Measurements from ENCODE around the gene HIVEP3. TPM values are rescaled to one million over a fixed set of nuclear protein-coding genes. Genes with fewer than 3 reads are reported as not detected.
A peak's percentile ranks its signal among the peaks of the same experiment; 100 is the strongest.

HIVEP3 gene
- polyA plus RNA-seq, 1 donor (not counting 4 experiments of a cell fraction or from before 2014, with no cell fraction given) = 1.1 TPM

DNA sequence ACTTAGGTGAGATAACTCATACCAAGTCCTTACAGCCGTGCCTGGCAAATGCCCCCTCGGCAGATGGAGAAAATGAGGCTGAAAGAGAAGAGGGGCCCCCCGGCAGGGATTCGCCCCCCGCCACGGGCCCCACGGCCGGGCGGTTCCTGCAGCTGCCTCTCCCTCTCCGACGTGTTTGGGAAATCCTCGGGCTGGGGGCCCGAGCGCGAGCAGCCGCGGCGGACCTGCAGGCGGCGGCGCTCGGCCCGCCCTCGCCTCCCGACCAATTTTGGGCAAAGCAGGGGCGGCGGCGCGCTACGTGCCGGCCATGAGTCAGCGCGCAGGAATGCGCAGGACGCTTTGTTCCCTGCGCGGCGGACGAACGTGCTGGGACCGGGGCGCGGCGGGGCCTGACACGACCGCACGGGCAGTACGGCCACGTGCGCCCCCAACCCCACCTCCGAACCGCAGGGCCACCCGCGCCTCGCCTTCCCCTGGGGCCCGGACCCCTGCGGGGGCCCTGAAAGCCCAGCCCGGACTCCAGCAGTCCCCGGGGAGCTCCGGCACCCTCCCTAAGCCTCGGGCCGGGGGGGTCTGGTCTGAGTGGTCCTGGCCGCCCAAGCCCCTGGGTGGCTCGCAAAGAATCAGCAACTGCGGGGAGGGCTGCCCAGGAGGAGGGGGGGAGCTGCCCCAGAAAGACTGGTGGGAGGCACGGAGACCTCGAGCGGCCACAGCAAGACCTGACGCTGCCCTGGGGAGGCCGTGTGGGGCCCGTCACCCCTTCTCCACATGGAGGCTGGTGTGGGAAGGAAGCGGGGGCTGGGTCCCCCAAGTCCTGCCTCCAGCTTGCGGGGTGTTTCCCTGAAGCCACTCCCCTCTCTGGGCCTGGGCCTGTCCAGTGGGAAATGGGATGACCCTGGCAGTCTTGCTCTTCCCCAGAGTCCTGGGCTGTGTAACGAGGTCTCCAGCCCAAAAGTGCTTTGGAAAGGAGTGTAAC lies 422.4 kb downstream of the HIVEP3 start:
- dilution Hi-C loops (cut with MboI; ENCODE audit: extremely low pct_ligation_motif_present, low sequenced_read_pairs) = no loop called here
- Histone ChIP-seq H3K27me3 (ENCODE audit: control insufficient read depth, extremely low read depth, insufficient read depth, low read length) (no peaks in the 10 kb centered on the region), H2AFZ (ENCODE audit: control insufficient read depth, low read length) (no peak overlapping the region), H3K9ac (ENCODE audit: control insufficient read depth, extremely low read depth, insufficient read depth, low read length) (peak overlapping the region; percentile 74), H3K4me2 (ENCODE audit: control insufficient read depth, extremely low read depth, insufficient read depth, low read depth, low read length) (peak overlapping the region; percentile 55), H3K36me3 (ENCODE audit: control insufficient read depth in 2 of 2, extremely low read depth in 1 of 2, insufficient read depth in 2 of 2, low read length in 2 of 2) (no peaks in the 10 kb centered on the region), H3K79me2 (ENCODE audit: control insufficient read depth, insufficient read depth, low read length) (no peaks in the 10 kb centered on the region), H3K4me3 (ENCODE audit: control insufficient read depth in 2 of 3, extremely low read depth in 1 of 3, insufficient read depth in 2 of 3, low read depth in 1 of 3, low read length in 3 of 3) (peak overlapping the region in 1 of 3 experiments; percentile 19), H3K4me1 (ENCODE audit: control insufficient read depth, extremely low read depth, insufficient read depth, low read length) (peaks cover 83% of the 10 kb centered on the region), H3K27ac (ENCODE audit: control insufficient read depth, insufficient read depth, low read length) (peak overlapping the region; percentile 71), H4K20me1 (ENCODE audit: control insufficient read depth, extremely low read depth, insufficient read depth, low read length) (no peaks in the 10 kb centered on the region), H3K9me1 (ENCODE audit: control insufficient read depth, extremely low read depth, insufficient read depth, low read length) (peaks cover 3% of the 10 kb centered on the region), H3K9me3 (ENCODE audit: control insufficient read depth, low read depth, low read length) (no peaks in the 10 kb centered on the region)
- DNase-seq (ENCODE audit: low read depth, low spot score) = no peak
- TF ChIP-seq EZH2 (IDR thresholded peaks at IDR 0.05; ENCODE audit: low read length) = no peak
- TF ChIP-seq, protein P1, sequence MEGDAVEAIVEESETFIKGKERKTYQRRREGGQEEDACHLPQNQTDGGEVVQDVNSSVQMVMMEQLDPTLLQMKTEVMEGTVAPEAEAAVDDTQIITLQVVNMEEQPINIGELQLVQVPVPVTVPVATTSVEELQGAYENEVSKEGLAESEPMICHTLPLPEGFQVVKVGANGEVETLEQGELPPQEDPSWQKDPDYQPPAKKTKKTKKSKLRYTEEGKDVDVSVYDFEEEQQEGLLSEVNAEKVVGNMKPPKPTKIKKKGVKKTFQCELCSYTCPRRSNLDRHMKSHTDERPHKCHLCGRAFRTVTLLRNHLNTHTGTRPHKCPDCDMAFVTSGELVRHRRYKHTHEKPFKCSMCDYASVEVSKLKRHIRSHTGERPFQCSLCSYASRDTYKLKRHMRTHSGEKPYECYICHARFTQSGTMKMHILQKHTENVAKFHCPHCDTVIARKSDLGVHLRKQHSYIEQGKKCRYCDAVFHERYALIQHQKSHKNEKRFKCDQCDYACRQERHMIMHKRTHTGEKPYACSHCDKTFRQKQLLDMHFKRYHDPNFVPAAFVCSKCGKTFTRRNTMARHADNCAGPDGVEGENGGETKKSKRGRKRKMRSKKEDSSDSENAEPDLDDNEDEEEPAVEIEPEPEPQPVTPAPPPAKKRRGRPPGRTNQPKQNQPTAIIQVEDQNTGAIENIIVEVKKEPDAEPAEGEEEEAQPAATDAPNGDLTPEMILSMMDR (optimal IDR thresholded peaks at IDR 0.05 in 1 of 3, IDR thresholded peaks at IDR 0.05 in 1 of 3, conservative IDR thresholded peaks at IDR 0.05 in 1 of 3; ENCODE audit: extremely low read depth in 1 of 3, insufficient read depth in 2 of 3, low read length in 3 of 3) = no peak
- FAIRE-seq = no peak

DNA sequence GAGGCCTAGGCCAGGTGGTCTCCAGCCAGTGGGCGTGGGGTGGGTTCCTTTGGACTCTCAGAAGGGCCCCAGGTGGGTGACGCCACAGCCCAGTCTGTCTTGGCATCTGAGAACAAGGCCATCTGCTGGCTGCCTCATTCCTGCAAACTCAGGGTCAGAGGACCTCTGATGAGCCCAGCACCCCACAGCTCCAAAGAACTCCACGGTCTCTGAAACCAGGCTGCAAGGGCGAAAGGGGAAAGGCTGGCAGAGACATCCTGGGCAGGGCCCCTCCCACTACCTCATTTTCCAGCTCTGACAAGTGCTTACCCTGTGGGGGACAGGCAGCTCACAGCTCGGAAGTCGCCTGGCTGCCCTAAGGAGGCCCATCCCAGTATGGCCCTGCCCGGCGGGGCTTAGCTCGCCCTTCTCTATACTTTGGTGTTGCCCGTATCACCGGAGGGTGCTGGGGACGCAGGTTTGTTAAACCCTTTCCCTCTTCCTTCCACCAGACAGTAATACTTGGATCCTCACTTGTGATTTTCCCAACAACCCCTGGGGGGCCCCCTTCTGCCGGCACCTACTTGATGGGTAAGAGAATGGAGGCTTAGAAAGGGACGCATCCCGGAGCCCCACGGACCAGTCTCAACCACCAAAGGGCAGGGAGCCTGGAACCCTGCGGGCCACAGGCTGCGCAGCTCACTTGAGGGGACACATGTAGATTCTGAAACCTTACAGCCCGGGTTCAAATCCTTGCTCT lies 423.3 kb downstream of the HIVEP3 start:
- Histone ChIP-seq H3K79me2 (ENCODE audit: control insufficient read depth, insufficient read depth, low read length) (no peaks in the 10 kb centered on the region), H3K4me3 (ENCODE audit: control insufficient read depth in 2 of 3, extremely low read depth in 1 of 3, insufficient read depth in 2 of 3, low read depth in 1 of 3, low read length in 3 of 3) (no peak overlapping the region), H4K20me1 (ENCODE audit: control insufficient read depth, extremely low read depth, insufficient read depth, low read length) (no peaks in the 10 kb centered on the region), H3K9ac (ENCODE audit: control insufficient read depth, extremely low read depth, insufficient read depth, low read length) (peak overlapping the region; percentile 74), H3K36me3 (ENCODE audit: control insufficient read depth in 2 of 2, extremely low read depth in 1 of 2, insufficient read depth in 2 of 2, low read length in 2 of 2) (no peaks in the 10 kb centered on the region), H3K9me1 (ENCODE audit: control insufficient read depth, extremely low read depth, insufficient read depth, low read length) (peaks cover 3% of the 10 kb centered on the region), H3K9me3 (ENCODE audit: control insufficient read depth, low read depth, low read length) (no peaks in the 10 kb centered on the region), H3K4me2 (ENCODE audit: control insufficient read depth, extremely low read depth, insufficient read depth, low read depth, low read length) (peak overlapping the region; percentile 55), H3K27ac (ENCODE audit: control insufficient read depth, insufficient read depth, low read length) (peak overlapping the region; percentile 71), H3K27me3 (ENCODE audit: control insufficient read depth, extremely low read depth, insufficient read depth, low read length) (no peaks in the 10 kb centered on the region), H2AFZ (ENCODE audit: control insufficient read depth, low read length) (no peak overlapping the region), H3K4me1 (ENCODE audit: control insufficient read depth, extremely low read depth, insufficient read depth, low read length) (peaks cover 75% of the 10 kb centered on the region)
- TF ChIP-seq, protein P1 (optimal IDR thresholded peaks at IDR 0.05 in 1 of 3, IDR thresholded peaks at IDR 0.05 in 1 of 3, conservative IDR thresholded peaks at IDR 0.05 in 1 of 3; ENCODE audit: extremely low read depth in 1 of 3, insufficient read depth in 2 of 3, low read length in 3 of 3) = peak in 2 of 3 experiments; percentile 36 to 50
- TF ChIP-seq EZH2 (IDR thresholded peaks at IDR 0.05; ENCODE audit: low read length) = no peak
- DNase-seq (ENCODE audit: low read depth, low spot score) = no peak
- dilution Hi-C loops (cut with MboI; ENCODE audit: extremely low pct_ligation_motif_present, low sequenced_read_pairs) = no loop called here
- FAIRE-seq = no peak

All from keratinocyte (primary cell).